RWPE1 (cell line): Measurements from ENCODE around the gene HNRNPA0.

Experiments
- CTCF ChIA-PET: fragments of 350-600 bp; sonication (Branson Sonifier 250); formaldehyde crosslinking; extraction: SDS; loops from one replicate; lab custom pipeline; 2021; lab: Yijun Ruan, JAX
- POLR2A ChIA-PET: fragments of 400-600 bp; formaldehyde crosslinking; extraction: SDS; loops from one replicate; lab custom pipeline; 2020; ENCODE audit warnings: antibody characterized with exemption; ENCODE audit not compliant: low non-redundant PET; lab: Yijun Ruan, JAX
- DNase-seq: peaks from one replicate; pipeline ENCODE4 v3.0.0; 2012; ENCODE audit warnings: low spot score
- H3K27ac ChIP-seq: fragments of 450-650 bp; 2 replicates; pipeline ENCODE4 v1.5.1; 2017
- TF ChIP-seq, protein P1 (sequence below): fragments of 450-650 bp; conservative IDR thresholded peaks from 2 replicates; pipeline ENCODE4 v1.5.1; 2017; ENCODE audit warnings: low read depth, mild to moderate bottlenecking

Gene HNRNPA0

DNA sequence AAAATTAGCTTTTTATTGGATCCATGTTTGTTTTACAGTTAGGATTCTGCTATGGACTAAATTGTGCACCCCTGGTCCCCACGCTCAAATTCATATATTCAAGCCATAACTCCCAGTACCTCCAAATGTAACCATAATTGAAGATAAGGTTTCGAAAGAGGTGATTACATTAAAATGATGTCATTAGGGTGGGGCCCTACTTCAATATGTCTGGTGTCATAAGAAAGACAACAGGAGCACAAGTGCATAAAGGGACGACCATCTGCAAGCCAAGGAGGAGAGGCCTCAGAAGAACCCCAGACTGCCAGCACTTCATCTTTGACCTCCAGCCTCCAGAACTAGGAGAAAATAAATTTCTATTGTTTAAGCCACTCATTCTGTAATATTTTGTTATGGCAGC, 7.4 kb upstream of the HNRNPA0 start:
- no peak overlapping the region for H3K27ac ChIP-seq
- CTCF ChIA-PET, result interaction anchor here (0.6 to 1.3 kb wide), 3 partner anchors 17 to 1533 kb away, joined by 3 to 4 read pairs (median 3); no protein-coding TSS in a partner anchor
- POLR2A ChIA-PET, result no interaction called here
- peak; percentile 14 for DNase-seq
- TF ChIP-seq, protein P1, sequence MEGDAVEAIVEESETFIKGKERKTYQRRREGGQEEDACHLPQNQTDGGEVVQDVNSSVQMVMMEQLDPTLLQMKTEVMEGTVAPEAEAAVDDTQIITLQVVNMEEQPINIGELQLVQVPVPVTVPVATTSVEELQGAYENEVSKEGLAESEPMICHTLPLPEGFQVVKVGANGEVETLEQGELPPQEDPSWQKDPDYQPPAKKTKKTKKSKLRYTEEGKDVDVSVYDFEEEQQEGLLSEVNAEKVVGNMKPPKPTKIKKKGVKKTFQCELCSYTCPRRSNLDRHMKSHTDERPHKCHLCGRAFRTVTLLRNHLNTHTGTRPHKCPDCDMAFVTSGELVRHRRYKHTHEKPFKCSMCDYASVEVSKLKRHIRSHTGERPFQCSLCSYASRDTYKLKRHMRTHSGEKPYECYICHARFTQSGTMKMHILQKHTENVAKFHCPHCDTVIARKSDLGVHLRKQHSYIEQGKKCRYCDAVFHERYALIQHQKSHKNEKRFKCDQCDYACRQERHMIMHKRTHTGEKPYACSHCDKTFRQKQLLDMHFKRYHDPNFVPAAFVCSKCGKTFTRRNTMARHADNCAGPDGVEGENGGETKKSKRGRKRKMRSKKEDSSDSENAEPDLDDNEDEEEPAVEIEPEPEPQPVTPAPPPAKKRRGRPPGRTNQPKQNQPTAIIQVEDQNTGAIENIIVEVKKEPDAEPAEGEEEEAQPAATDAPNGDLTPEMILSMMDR, result no peak

DNA sequence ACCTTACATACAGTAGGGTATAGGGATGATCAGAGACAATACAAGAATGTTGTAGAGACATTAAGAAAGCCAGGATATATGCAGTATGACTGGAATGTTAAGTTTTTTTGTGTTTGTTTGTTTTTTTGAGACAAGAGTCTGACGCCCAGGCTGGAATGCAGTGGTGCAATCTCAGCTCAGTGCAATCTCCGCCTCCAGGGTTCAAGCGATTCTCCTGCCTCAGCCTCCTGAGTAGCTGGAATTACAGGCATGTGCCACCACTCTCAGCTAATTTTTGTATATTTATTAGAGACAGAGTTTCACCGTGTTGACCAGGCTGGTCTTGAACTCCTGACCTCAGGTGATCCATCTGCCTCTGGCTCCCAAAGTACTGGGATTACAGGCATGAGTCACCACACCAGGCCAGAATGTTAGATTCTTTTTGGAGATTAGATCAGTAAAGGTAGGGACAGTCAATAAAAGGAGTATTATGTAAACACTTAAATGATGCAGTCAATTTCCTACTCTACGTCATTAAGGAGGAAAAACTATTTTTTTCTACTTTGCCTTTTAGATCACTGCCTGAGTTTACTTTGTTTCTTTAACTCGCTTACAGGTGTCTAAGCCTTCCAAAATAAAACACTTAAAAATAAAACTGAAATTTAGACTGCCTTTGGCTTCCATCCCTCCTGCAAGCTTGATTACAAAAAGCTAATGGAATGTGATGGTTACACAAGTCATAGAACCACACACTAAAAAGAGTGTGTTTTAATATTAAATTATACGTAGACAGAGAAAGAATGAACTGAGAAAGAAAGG, 6.8 kb upstream of the HNRNPA0 start:
- CTCF ChIA-PET, result interaction anchor here (0.6 to 1.3 kb wide), 5 partner anchors 18 to 1533 kb away, joined by 3 to 4 read pairs (median 3); no protein-coding TSS in a partner anchor
- no peak overlapping the region for H3K27ac ChIP-seq
- TF ChIP-seq, protein P1, result no peak
- POLR2A ChIA-PET, result no interaction called here
- DNase-seq, result no peak

DNA sequence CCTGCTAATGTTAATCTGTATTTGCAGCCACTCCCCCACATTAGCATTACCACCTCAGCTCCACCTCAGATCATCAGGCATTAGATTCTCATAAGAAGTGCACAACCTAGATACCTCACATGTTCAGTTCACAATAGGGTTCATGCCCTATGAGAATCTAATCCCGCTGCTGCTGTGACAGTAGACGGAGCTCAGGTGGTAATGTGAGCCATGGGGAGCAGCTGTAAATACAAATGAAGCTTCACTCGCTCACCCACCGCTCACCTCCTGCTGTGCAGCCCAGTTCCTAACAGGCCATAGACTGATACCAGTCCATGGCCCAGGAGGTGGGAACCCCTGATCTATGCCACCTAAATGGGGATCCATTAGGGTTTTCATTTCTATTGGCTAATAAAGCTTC, 6.1 kb upstream of the HNRNPA0 start:
- ChIA-PET POLR2A (no interaction called here), CTCF (interaction anchor here (0.6 to 1.3 kb wide), 4 partner anchors 18 to 1534 kb away, joined by 3 to 4 read pairs (median 3); no protein-coding TSS in a partner anchor)
- DNase-seq, result no peak
- H3K27ac ChIP-seq, result no peak overlapping the region
- TF ChIP-seq, protein P1, result no peak

DNA sequence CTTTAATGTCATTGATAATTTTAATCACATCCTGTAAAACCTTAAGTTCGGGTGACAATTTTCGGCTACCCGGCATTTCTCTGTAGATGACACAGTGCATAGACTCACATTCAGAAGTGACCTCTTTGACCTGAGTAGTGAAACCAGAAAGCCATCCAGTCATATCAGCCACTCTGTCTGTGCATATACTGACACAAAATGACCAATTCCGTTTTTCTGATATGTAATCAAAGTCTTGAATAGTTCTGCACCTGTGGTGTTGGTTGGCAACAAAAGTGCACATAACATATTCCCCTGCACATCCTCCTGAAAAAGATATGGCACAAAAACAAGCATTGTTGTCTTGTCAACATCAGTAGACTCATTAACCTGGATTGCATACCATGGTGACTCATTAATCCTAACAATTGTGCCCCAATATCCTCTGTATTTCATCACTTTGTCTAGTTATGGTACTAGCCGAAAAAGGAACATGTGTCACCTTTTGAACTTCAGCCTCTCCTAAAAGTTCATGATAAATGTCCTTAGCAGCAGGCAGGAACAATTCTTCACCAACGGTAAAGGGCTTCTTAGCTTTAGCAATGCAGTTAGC, 4.6 kb upstream of the HNRNPA0 start:
- no peak for DNase-seq
- H3K27ac ChIP-seq, result no peak overlapping the region
- ChIA-PET POLR2A (no interaction called here), CTCF (no interaction called here)
- TF ChIP-seq, protein P1, result no peak

DNA sequence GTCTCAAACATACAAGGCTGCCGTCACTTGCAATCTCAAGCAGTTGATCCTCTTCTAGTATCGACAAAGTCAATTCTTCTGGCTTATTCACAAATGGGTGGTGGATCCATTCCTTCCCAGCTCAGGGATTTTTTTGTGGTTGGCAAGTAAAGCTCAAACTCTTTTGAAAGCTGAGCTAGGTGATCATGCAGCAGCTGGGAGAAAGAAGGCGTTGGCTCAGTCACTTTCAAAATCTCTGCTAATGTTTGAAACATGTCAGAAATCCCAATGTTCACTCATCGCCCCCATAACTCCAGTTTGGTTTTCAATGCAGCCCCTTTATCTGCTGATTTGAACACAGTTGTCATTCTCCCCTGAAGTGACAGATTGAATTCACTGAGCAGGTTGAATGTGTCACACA, 4.0 kb upstream of the HNRNPA0 start:
- H3K27ac ChIP-seq, result no peak overlapping the region
- TF ChIP-seq, protein P1, result no peak
- no peak for DNase-seq
- CTCF ChIA-PET, result interaction anchor here (1.8 kb wide), 1 partner anchor 21 kb away, joined by 8 read pairs; no protein-coding TSS in a partner anchor
- POLR2A ChIA-PET, result no interaction called here

DNA sequence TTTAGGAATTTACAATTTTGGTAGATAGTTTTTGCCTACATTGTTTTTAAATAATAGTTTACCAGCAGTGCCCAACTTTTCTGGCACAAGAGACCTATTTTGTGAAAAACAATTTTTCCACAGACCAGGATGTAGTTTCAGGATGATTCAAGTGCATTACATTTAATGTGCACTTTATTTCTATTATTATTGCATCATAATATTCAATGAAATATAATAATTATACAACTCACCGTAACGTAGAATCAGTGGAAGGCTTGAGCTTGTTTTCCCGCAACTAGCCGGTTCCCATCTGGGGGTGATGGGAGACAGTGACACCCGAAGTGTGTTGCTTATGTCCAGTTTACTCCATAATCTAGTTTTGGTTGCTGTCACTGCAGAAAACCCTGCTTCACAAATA, 3.5 kb upstream of the HNRNPA0 start:
- ChIA-PET CTCF (interaction anchor here (1.8 kb wide), 1 partner anchor 21 kb away, joined by 8 read pairs; no protein-coding TSS in a partner anchor), POLR2A (no interaction called here)
- no peak for DNase-seq
- TF ChIP-seq, protein P1, result no peak
- H3K27ac ChIP-seq, result no peak overlapping the region
